Middle frontal gyrus (tissue), 1 donor: ENCODE measurements around the gene CHD5.

Experiments
- DNase-seq: peaks from one replicate; pipeline ENCODE4 v3.0.0-alpha.2; 2015; ENCODE audit warnings: low spot score; ENCODE audit errors: extremely low spot score

CHD5 gene

DNA sequence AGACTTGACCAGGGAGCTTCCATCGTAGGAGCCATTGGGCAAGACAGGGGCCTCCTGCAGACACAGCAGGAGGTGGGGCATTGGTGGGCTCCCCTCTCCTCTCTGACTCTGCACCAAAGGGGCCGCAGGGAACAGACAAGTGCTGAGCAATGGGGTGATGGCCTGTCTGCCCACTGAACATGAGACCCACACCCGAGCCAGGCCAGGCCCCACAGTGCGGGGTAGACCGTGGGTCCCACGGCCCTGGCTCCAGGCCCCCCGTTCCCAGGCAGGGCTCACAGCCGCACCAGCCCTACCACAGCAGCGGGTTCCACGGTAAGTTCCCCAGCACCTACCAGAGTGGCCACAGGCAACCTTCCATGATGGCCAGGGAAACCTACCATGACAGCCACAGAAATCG, 45.9 kb downstream of the CHD5 start:
- DNase-seq: no peak

DNA sequence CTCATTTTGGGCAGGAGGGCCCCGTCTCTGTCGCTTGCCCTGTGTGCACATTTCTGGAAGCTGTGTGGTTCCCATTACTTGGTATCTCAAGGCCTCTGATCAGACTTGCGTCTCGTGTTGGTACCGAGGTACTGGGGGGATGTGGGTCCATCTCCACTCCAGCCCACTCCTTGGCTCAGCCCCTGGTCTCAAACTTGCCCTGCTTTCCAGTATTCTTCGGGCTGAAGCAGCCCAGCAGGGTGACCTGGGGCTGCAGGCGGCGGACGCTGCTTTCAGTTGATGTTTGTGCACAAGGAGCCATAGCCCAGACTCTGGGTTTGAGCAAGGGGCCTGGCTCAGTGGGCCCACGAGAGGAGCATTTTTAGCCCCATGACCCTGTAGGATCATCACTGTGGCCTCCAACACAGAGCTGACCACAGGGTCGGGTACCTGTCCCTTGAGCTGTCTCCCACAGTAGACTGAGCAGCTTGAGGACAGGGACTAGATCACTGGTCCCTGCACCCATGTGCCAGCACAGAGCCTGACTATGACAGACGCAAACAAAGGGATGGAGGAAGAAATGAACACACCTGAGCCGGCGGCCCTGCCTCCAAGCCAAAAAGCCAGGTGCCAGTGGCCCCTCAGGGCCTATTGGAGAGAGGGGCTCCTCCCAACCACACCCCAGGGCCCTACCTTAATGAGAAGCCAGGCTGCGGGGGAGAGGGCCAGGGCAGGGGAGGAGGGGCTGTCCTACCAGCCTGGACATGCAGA, 46.8 kb downstream of the CHD5 start:
- no peak for DNase-seq

GRCh38 chr1:6131561-6131960, 48.6 kb downstream of the CHD5 start:
- DNase-seq: no peak

DNA sequence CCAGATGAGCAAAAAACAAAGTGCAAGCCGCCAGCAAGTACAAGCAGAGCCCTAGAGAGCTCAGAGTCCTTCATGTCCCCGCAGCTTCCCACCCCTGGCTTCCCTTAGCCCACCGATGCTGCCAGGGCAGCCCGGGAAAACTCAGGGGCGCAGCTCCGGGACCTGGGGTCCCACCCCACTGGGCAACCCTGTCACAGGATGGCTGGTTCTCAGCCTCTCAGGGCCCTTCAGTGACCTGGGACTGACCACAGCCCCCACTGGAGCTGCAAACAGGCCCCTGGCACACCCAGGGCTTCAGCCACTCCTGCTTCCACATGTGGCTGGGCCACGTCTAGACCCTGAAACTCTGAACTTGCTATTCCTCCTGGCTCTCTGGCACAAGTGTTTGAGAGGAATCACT, 49.5 kb downstream of the CHD5 start:
- no peak for DNase-seq

DNA sequence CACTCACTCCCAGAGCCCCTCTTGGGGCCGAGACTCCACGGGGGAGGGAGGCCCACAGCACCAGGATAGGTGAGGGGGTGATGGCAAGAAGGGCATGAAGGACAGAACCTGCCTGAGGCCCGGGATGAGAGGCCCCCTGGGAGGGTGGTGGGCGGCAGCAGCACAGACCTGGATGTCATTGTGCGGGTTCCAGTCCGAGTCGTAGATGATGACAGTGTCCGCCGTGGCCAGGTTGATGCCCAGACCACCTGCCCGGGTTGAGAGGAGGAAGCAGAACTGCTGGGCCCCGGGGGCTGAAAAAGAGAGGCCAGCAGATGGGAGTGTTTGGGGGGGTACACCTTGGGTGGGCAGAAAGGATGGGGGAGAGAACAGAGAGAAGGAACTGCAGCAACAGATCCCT, 50.1 kb downstream of the CHD5 start:
- no peak for DNase-seq

- no peak for DNase-seq
Measured at GRCh38 chr1:6129313-6129712, 50.8 kb downstream of the CHD5 start.

DNA sequence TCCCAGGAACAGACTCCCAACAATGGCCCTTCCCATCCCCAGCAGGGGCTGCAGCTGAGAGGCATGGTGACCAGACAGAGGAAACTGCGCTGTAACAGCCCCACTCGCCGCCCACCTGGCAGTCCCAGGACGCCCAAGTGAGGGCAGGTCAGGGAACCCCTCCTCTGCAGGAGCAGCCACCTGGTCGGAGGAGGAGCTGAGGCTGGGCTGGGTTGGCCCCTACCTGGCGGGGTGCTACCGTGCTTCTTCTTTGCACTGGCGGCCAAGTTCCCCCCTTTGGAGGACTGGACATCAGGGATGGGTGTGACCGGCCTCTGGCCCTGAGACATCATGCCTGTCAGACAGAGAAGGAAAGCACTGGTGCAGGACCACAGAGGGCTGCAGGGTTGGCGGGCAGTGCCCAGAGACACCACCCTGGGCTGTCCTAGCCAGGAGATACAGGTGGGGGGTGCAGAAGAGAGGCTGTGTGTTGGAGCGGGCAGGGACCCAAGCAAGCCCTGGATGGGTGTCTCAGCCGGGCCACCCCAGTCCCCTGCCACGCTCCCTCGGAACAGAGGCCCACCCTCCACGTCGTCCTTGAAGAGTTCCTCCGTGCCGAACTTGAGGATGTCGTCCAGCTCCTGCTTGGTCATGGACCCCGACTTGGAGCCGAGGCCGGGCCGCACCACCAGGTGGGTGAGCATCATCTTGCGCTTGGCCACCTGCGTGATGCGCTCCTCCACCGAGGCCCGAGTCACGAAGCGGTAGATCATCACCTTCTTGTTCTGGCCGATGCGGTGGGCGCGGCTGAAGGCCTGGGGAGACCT, 51.6 kb downstream of the CHD5 start:
- no peak for DNase-seq

- DNase-seq: no peak
Measured at GRCh38 chr1:6127587-6128163, 52.4 kb downstream of the CHD5 start.

- no peak for DNase-seq
Measured at GRCh38 chr1:6126521-6127067, 53.5 kb downstream of the CHD5 start.

DNA sequence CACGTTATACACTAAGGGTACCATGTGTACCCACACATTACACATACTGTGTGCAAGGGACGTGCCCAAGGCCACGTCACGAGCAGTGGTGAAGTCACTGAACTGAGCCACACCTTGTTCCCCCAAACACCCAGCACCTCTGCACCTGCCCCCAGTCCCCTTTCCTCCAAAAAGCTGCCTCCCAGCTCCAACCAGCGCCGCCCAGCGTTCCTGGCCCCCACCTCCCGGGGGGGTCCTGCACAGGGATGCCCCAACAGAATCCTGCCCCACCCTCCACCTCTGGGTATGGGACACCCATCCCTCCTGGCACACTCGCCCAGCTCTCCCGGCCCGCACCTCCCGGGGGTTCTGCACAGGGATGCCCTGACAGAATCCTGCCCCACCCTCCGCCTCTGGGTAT, 54.1 kb downstream of the CHD5 start:
- no peak for DNase-seq

DNA sequence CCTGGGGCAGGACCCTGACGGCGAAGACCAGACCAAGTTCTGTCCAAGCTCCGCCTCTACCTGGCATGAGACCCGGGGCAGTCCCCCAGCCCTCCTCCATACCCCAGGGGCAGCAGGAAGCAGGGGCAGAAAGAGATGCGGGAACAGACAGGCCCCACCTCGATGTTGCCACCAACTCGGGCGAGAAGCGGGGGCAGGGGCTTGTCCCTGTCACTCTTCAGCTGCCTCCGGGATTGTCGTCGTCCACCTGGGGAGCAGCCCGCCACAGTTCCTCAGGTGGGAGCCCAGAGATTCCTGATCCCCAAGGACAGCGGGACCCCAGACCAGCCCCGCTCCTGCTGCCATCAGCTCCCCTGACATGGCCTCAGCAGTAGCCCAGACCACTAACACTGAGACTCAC, 54.8 kb downstream of the CHD5 start:
- DNase-seq: no peak

DNA sequence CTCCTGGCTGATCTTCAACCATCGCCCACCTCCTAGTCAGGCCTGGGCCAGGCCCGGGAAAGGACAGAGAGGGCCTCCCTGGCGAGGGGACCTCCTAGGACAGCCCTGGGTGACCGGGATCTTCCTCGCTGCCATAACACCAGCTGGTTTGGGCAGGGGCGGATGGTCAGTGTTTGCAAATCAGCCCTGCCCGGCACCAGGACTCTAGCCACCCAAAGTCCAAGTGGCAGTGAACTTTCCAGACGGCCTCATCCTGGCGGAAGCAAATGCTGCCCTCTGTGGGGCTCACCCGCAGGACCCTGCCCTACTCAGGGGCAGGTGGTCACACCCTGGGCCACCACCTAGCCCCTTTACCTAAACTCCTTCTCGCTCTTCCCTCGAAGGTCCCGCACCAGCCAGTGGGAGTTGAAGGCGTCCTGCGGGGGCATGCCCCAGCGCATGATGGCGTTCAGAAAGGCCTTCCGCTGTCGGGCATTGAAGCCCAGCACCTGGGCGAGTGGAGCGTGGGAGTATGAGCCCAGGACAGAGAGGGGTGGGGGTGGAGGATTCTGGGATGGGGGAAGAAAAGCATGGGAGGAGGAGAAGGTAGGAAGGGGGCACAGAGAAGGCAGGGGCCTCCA, 55.3 kb downstream of the CHD5 start:
- no peak for DNase-seq

GRCh38 chr1:6124341-6124740, 55.8 kb downstream of the CHD5 start:
- DNase-seq: no peak

DNA sequence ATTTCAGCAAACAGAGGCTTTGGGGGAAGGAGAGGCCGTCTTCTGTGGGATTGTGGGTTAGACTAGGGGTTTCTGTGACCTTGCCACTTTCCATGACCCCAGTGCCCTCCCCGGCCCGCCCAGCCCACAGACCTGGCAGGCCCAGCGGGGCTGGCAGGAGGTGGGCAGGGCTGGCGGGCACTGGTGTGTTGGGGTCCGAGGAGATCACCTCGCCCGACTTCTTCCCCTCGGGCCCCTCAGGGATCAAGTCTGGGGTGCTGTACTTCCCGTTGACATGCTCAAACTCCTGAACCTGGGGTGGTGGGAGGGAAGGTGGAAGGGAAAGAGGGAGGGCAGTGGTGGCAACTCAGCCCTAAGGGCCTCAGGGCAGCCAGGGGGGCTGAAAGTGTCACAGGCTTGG, 56.3 kb downstream of the CHD5 start:
- DNase-seq: no peak

GRCh38 chr1:6123083-6123482, 57.0 kb downstream of the CHD5 start:
- no peak for DNase-seq

DNA sequence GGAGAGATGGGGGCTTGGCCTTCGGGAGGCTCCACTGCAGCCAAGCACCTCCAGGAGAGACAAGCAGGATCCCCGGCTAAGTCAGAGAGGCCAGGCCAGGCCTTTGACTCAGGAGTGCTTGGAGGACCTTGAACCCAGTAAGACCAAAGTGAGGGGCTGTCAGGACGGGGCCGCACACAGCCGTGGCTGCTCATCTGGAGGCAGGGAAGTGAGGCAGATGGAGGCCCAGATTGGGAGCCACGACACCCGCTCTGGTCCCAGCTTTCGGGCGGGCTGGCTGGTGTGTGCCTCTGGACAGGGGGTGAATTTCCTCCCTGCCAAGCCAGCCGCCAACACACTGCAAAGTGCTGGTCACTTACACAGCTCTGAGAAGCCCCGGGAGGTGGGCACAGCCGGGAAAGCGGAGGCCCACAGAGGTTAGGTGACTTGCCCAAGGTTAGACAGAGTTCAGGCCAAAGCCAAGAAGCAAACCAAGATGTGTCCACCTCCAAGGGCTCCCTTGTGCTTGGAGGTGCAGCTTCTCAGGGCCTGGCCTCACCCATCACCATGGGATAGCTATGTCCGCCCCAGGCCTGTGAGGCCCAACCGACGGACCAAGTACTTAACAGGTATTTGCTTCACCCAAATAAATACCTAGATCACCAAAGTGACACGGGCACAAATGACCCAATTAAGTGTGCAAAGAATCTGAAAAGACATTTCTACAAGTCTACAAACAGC, 58.3 kb downstream of the CHD5 start:
- DNase-seq: no peak

GRCh38 chr1:6121021-6121421, 59.1 kb downstream of the CHD5 start:
- no peak for DNase-seq

DNA sequence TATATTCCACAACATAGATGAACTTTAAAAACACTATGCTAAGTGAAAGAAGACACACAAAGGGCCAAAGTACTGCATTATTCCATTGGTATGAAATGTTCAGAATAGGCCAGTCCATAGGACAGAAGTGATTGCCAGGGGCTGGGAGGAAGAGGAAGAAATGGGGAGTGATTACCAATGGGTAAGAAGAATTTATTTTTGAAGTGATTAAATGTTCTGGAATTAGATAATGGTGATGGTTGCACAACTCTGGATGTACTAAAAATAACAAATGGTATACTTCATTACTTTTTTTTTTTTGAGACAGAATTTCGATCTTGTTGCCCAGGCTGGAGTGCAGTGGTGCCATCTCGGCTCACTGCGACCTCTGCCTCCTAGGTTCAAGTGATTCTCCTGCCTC, 61.7 kb downstream of the CHD5 start:
- no peak for DNase-seq

DNA sequence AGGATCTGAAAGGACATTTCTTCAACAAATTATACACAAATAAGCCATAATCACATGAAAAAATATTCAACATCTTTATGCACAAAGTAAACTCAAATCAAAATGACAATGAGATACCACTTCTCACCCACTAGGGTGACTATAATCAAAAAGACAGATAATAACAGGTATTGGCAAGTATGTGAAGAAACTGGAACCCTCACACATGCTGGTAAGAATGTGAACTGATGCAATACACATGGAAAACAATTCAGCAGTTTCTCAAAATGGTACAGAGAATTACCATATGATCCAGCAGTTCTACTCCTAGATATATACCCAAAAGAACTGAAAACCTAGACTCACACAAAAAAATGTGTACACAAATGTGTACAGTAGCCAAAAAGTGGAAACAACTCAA, 62.5 kb downstream of the CHD5 start:
- DNase-seq: no peak

- no peak for DNase-seq
Measured at GRCh38 chr1:6117064-6117463, 63.1 kb downstream of the CHD5 start.

DNA sequence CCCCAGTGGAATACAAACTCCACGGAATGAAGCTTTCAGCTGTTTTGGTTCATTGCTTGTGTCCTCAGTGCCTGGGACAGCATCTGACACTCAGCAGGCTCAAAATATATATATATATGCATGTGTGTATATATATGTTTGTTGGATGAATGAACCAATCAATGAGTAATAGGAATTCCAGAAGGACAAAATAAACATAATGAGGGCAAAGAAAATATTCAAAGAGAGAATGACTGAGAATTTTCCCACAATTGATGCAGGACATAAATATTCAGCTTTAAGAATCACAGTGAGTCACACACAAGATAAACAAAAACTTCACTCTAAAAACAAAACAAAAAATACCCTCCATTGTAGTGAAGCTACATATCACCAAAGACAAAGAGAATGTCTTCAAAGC, 64.0 kb downstream of the CHD5 start:
- DNase-seq: no peak
